HEK293 (cell line): ENCODE data around the gene ELMO1.

Experiments
- CTCF ChIA-PET: fragments of 350-600 bp; formaldehyde crosslinking; extraction: SDS; loops from one replicate; lab custom pipeline; 2021; ENCODE audit warnings: antibody characterized with exemption; lab: Yijun Ruan, JAX
- POLR2A ChIA-PET: fragments of 300-600 bp; formaldehyde crosslinking; extraction: SDS; loops from one replicate; lab custom pipeline; 2020; ENCODE audit warnings: antibody characterized with exemption, inconsistent platforms; lab: Yijun Ruan, JAX
- H3K27ac ChIP-seq: fragments of 200-500 bp; sonication (Bioruptor generic); 2 replicates; pipeline ENCODE4 v1.5.1; 2014; ENCODE audit warnings: low read depth, low read length, control low read depth, inconsistent platforms; ENCODE audit errors: extremely low read depth
- H3K36me3 ChIP-seq, 2 experiments: fragments of 200-500 bp in 1 of 2; sonication (Bioruptor generic) in 1 of 2; 1 replicate in 1 of 2; 2 replicates in 1 of 2; pipeline ENCODE4 v1.5.1; 2014 to 2017; ENCODE audit warnings: inconsistent platforms in 2 of 2, low read length in 2 of 2; ENCODE audit not compliant: control insufficient read depth in 2 of 2, insufficient read depth in 1 of 2
- H3K4me1 ChIP-seq: fragments of 200-500 bp; sonication (Bioruptor generic); 2 replicates; pipeline ENCODE4 v1.5.1; 2014; ENCODE audit warnings: mild to moderate bottlenecking, low read length, inconsistent platforms; ENCODE audit not compliant: control insufficient read depth, insufficient read depth
- H3K4me3 ChIP-seq: 2 replicates; pipeline ENCODE4 v1.5.1; 2011; ENCODE audit warnings: low read depth, mild to moderate bottlenecking, control low read depth, low read length, moderate library complexity
- H3K9me3 ChIP-seq: fragments of 200-500 bp; sonication (Bioruptor generic); 2 replicates; pipeline ENCODE4 v1.5.1; 2014; ENCODE audit warnings: low read depth, low read length, inconsistent platforms; ENCODE audit not compliant: control insufficient read depth, insufficient read depth
- CTCF ChIP-seq: fragments of 450-650 bp; formaldehyde crosslinking; IDR thresholded peaks from 2 replicates; pipeline ENCODE4 v1.5.1; 2016; ENCODE audit warnings: missing biosample characterization, missing genetic modification characterization
- GLIS1 ChIP-seq: fragments of 450-650 bp; formaldehyde crosslinking; IDR thresholded peaks from 2 replicates; pipeline ENCODE4 v1.5.1; 2016; ENCODE audit warnings: missing biosample characterization, missing genetic modification characterization
- GLIS2 ChIP-seq: fragments of 450-650 bp; formaldehyde crosslinking; IDR thresholded peaks from 2 replicates; pipeline ENCODE4 v1.5.1; 2016; ENCODE audit warnings: missing biosample characterization, missing genetic modification characterization
- INSM2 ChIP-seq: fragments of 450-650 bp; formaldehyde crosslinking; IDR thresholded peaks from 2 replicates; pipeline ENCODE4 v1.5.1; 2016; ENCODE audit warnings: missing biosample characterization, missing genetic modification characterization
- PRDM1 ChIP-seq: fragments of 450-650 bp; formaldehyde crosslinking; IDR thresholded peaks from 2 replicates; pipeline ENCODE4; 2016; ENCODE audit warnings: missing biosample characterization, missing genetic modification characterization
- PRDM10 ChIP-seq: fragments of 450-650 bp; formaldehyde crosslinking; IDR thresholded peaks from 2 replicates; pipeline ENCODE4 v1.5.1; 2016; ENCODE audit warnings: missing biosample characterization, missing genetic modification characterization
- SCRT2 ChIP-seq: fragments of 450-650 bp; formaldehyde crosslinking; IDR thresholded peaks from 2 replicates; pipeline ENCODE4 v1.5.1; 2016; ENCODE audit warnings: missing biosample characterization, missing genetic modification characterization
- SP7 ChIP-seq: fragments of 450-650 bp; formaldehyde crosslinking; IDR thresholded peaks from 2 replicates; pipeline ENCODE4 v1.5.1; 2016; ENCODE audit warnings: missing biosample characterization, missing genetic modification characterization
- YY1 ChIP-seq: fragments of 450-650 bp; formaldehyde crosslinking; IDR thresholded peaks from 2 replicates; pipeline ENCODE4 v1.5.1; 2018; ENCODE audit warnings: missing biosample characterization, missing genetic modification characterization
- ZFP3 ChIP-seq: fragments of 450-650 bp; formaldehyde crosslinking; IDR thresholded peaks from 2 replicates; pipeline ENCODE4 v1.5.1; 2016; ENCODE audit warnings: low read depth, missing biosample characterization, missing genetic modification characterization
- ZFP69B ChIP-seq: fragments of 450-650 bp; formaldehyde crosslinking; IDR thresholded peaks from 2 replicates; pipeline ENCODE4 v1.5.1; 2016; ENCODE audit warnings: missing biosample characterization, missing genetic modification characterization
- ZIC2 ChIP-seq: fragments of 450-650 bp; formaldehyde crosslinking; IDR thresholded peaks from 2 replicates; pipeline ENCODE4 v1.5.1; 2016; ENCODE audit warnings: missing biosample characterization, missing genetic modification characterization
- ZNF174 ChIP-seq: fragments of 450-650 bp; formaldehyde crosslinking; IDR thresholded peaks from 2 replicates; pipeline ENCODE4 v1.5.0; 2017; ENCODE audit warnings: missing biosample characterization, mild to moderate bottlenecking, missing genetic modification characterization
- ZNF248 ChIP-seq: fragments of 450-650 bp; formaldehyde crosslinking; IDR thresholded peaks from 2 replicates; pipeline ENCODE4 v1.5.1; 2017; ENCODE audit warnings: missing biosample characterization, missing genetic modification characterization
- ZNF354C ChIP-seq: fragments of 450-650 bp; formaldehyde crosslinking; IDR thresholded peaks from 2 replicates; pipeline ENCODE4 v1.5.1; 2016; ENCODE audit warnings: missing biosample characterization, missing genetic modification characterization, low read depth, borderline replicate concordance
- ZNF362 ChIP-seq: fragments of 450-650 bp; formaldehyde crosslinking; IDR thresholded peaks from 2 replicates; pipeline ENCODE4 v1.5.1; 2016; ENCODE audit warnings: missing biosample characterization, missing genetic modification characterization
- ZNF391 ChIP-seq: fragments of 450-650 bp; formaldehyde crosslinking; IDR thresholded peaks from 2 replicates; pipeline ENCODE4 v1.5.1; 2016; ENCODE audit warnings: low read depth, missing biosample characterization, missing genetic modification characterization, borderline replicate concordance
- ZNF394 ChIP-seq: fragments of 450-650 bp; formaldehyde crosslinking; IDR thresholded peaks from 2 replicates; pipeline ENCODE4 v1.5.1; 2016; ENCODE audit warnings: missing biosample characterization, missing genetic modification characterization, mild to moderate bottlenecking, moderate library complexity, borderline replicate concordance
- ZNF501 ChIP-seq: fragments of 450-650 bp; formaldehyde crosslinking; IDR thresholded peaks from 2 replicates; pipeline ENCODE4 v1.5.1; 2016; ENCODE audit warnings: missing biosample characterization, missing genetic modification characterization
- ZNF521 ChIP-seq: fragments of 450-650 bp; formaldehyde crosslinking; IDR thresholded peaks from 2 replicates; pipeline ENCODE4 v1.5.1; 2017; ENCODE audit warnings: missing biosample characterization, mild to moderate bottlenecking, missing genetic modification characterization
- ZNF561 ChIP-seq: fragments of 450-650 bp; IDR thresholded peaks from 2 replicates; pipeline ENCODE4 v1.5.1; 2018; ENCODE audit warnings: missing biosample characterization, missing genetic modification characterization, borderline replicate concordance
- ZNF626 ChIP-seq: fragments of 450-650 bp; sonication (Bioruptor Pico); formaldehyde crosslinking; IDR thresholded peaks from 2 replicates; pipeline ENCODE4 v1.5.1; 2018; ENCODE audit warnings: missing biosample characterization, missing genetic modification characterization, inconsistent platforms
- ZNF670 ChIP-seq: fragments of 450-650 bp; formaldehyde crosslinking; IDR thresholded peaks from 2 replicates; pipeline ENCODE4 v1.5.1; 2016; ENCODE audit warnings: missing biosample characterization, missing genetic modification characterization, low read depth
- ZNF785 ChIP-seq: fragments of 450-650 bp; formaldehyde crosslinking; IDR thresholded peaks from 2 replicates; pipeline ENCODE4 v1.5.1; 2016; ENCODE audit warnings: missing biosample characterization, missing genetic modification characterization
- ZNF830 ChIP-seq: fragments of 450-650 bp; IDR thresholded peaks from 2 replicates; pipeline ENCODE4 v1.5.0; 2018; ENCODE audit warnings: missing biosample characterization, missing genetic modification characterization, low read depth, mild to moderate bottlenecking, moderate library complexity
- ZSCAN16 ChIP-seq: fragments of 450-650 bp; formaldehyde crosslinking; IDR thresholded peaks from 2 replicates; pipeline ENCODE4 v1.5.1; 2016; ENCODE audit warnings: missing biosample characterization, missing genetic modification characterization
- ZSCAN30 ChIP-seq: fragments of 450-650 bp; IDR thresholded peaks from 2 replicates; pipeline ENCODE4 v1.5.1; 2018; ENCODE audit warnings: missing biosample characterization, mild to moderate bottlenecking, missing genetic modification characterization, moderate library complexity
- ZSCAN4 ChIP-seq: fragments of 450-650 bp; formaldehyde crosslinking; IDR thresholded peaks from 2 replicates; pipeline ENCODE4 v1.5.1; 2017; ENCODE audit warnings: missing biosample characterization, missing genetic modification characterization

Gene ELMO1

GRCh38 chr7:36896956-36897590 lies 551.6 kb downstream of the ELMO1 start:
- Histone ChIP-seq H3K36me3 (no peaks in the 10 kb centered on the region), H3K9me3 (no peaks in the 10 kb centered on the region), H3K27ac (no peak overlapping the region), H3K4me1 (no peaks in the 10 kb centered on the region), H3K4me3 (no peak overlapping the region)
- ChIA-PET CTCF (no interaction called here), POLR2A (interaction anchor here (0.5 kb wide), 1 partner anchor 13 kb away, joined by 4 read pairs; no protein-coding TSS in a partner anchor)
- TF ChIP-seq GLIS2 (tag by site-specific recombination), result no peak
- no peak for TF ChIP-seq ZNF626 (tag by site-specific recombination)
- no peak for TF ChIP-seq PRDM10 (tag by site-specific recombination)
- TF ChIP-seq ZNF830 (tag by site-specific recombination), result no peak
- no peak for TF ChIP-seq ZFP3 (tag by site-specific recombination)
- TF ChIP-seq ZNF248 (tag by site-specific recombination), result no peak
- no peak for TF ChIP-seq ZNF521
- no peak for TF ChIP-seq ZFP69B (tag by site-specific recombination)
- no peak for TF ChIP-seq ZNF391 (tag by site-specific recombination)
- no peak for TF ChIP-seq ZNF785
- TF ChIP-seq ZNF670 (tag by site-specific recombination), result no peak
- TF ChIP-seq ZIC2 (tag by site-specific recombination), result no peak
- TF ChIP-seq INSM2, result no peak
- no peak for TF ChIP-seq GLIS1
- TF ChIP-seq ZSCAN4 (tag by site-specific recombination), result no peak
- TF ChIP-seq CTCF, result no peak
- TF ChIP-seq, all 188 proteins: peak for 0

- Histone ChIP-seq H3K27ac (no peak overlapping the region), H3K4me1 (no peaks in the 10 kb centered on the region), H3K9me3 (no peaks in the 10 kb centered on the region), H3K4me3 (no peak overlapping the region), H3K36me3 (no peaks in the 10 kb centered on the region)
- CTCF ChIA-PET, result no interaction called here
- POLR2A ChIA-PET, result no interaction called here
- TF ChIP-seq SP7 (tag by site-specific recombination) (no peak), ZNF394 (tag by site-specific recombination) (no peak), ZNF362 (tag by site-specific recombination) (no peak), YY1 (tag by site-specific recombination) (no peak), ZNF354C (tag by site-specific recombination) (no peak), ZSCAN16 (tag by site-specific recombination) (no peak), SCRT2 (tag by site-specific recombination) (no peak), ZNF174 (tag by site-specific recombination) (no peak), ZNF501 (tag by site-specific recombination) (no peak), PRDM1 (tag by site-specific recombination) (no peak), ZSCAN30 (tag by site-specific recombination) (no peak), ZNF561 (tag by site-specific recombination) (no peak)
Measured at GRCh38 chr7:36896418-36896817, 552.2 kb downstream of the ELMO1 start.
